ENCODE measurements around the gene SAG.

SAG gene

GRCh38 chr2:233273120-233273519, 34.5 kb upstream of the SAG start:
- H3K4me3 ChIP-seq (replicated peaks; ENCODE audit: low read depth, low read length), result no peak overlapping the region
- DNase-seq (ENCODE audit: low read depth), result no peak
- no peak for TF ChIP-seq CTCF (IDR thresholded peaks at IDR 0.05; ENCODE audit: low read length, missing control alignments)

- TF ChIP-seq CTCF (IDR thresholded peaks at IDR 0.05; ENCODE audit: low read length, missing control alignments), result no peak
- DNase-seq (ENCODE audit: low read depth), result no peak
- no peak overlapping the region for H3K4me3 ChIP-seq (replicated peaks; ENCODE audit: low read depth, low read length)
Observed at GRCh38 chr2:233275223-233275622, 32.4 kb upstream of the SAG start.

- no peak overlapping the region for H3K4me3 ChIP-seq (replicated peaks; ENCODE audit: low read depth, low read length)
- no peak for TF ChIP-seq CTCF (IDR thresholded peaks at IDR 0.05; ENCODE audit: low read length, missing control alignments)
- no peak for DNase-seq (ENCODE audit: low read depth)
Observed at GRCh38 chr2:233278921-233279320, 28.7 kb upstream of the SAG start.

GRCh38 chr2:233280114-233280693, 27.4 kb upstream of the SAG start:
- TF ChIP-seq CTCF (IDR thresholded peaks at IDR 0.05; ENCODE audit: low read length, missing control alignments), result no peak
- H3K4me3 ChIP-seq (replicated peaks; ENCODE audit: low read depth, low read length), result no peak overlapping the region
- DNase-seq (ENCODE audit: low read depth), result no peak

- DNase-seq (ENCODE audit: low read depth), result no peak
- no peak for TF ChIP-seq CTCF (IDR thresholded peaks at IDR 0.05; ENCODE audit: low read length, missing control alignments)
- H3K4me3 ChIP-seq (replicated peaks; ENCODE audit: low read depth, low read length), result no peak overlapping the region
Observed at GRCh38 chr2:233281553-233281952, 26.1 kb upstream of the SAG start.

- DNase-seq (ENCODE audit: low read depth), result no peak
- TF ChIP-seq CTCF (IDR thresholded peaks at IDR 0.05; ENCODE audit: low read length, missing control alignments), result no peak
- H3K4me3 ChIP-seq (replicated peaks; ENCODE audit: low read depth, low read length), result no peak overlapping the region
Observed at GRCh38 chr2:233281992-233282603, 25.5 kb upstream of the SAG start.

GRCh38 chr2:233285921-233286320, 21.7 kb upstream of the SAG start:
- H3K4me3 ChIP-seq (replicated peaks; ENCODE audit: low read depth, low read length), result no peak overlapping the region
- no peak for DNase-seq (ENCODE audit: low read depth)
- TF ChIP-seq CTCF (IDR thresholded peaks at IDR 0.05; ENCODE audit: low read length, missing control alignments), result no peak

All from fibroblast of pulmonary artery (primary cell).